ENCODE measurements around the gene TTC39C.

DNA sequence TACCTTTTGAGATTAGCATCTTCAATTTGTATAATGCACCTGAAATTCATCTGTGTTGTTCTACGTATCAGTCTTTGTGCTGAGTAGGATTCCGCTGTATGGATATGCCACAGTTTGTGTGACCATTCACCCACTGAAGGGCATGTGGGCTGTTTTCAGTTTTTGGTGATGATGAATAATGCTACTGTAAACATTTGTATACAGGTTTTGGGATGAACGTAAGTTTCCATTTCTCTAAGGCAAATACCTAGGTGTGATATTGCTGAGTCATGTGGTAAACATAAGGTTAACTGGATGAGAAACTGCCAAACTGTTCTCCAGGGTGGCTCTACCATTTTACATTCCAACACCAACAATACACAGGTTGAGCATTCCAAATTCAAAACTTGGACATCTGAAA is 159.4 kb downstream of the TTC39C start:
- TF ChIP-seq, protein P1, sequence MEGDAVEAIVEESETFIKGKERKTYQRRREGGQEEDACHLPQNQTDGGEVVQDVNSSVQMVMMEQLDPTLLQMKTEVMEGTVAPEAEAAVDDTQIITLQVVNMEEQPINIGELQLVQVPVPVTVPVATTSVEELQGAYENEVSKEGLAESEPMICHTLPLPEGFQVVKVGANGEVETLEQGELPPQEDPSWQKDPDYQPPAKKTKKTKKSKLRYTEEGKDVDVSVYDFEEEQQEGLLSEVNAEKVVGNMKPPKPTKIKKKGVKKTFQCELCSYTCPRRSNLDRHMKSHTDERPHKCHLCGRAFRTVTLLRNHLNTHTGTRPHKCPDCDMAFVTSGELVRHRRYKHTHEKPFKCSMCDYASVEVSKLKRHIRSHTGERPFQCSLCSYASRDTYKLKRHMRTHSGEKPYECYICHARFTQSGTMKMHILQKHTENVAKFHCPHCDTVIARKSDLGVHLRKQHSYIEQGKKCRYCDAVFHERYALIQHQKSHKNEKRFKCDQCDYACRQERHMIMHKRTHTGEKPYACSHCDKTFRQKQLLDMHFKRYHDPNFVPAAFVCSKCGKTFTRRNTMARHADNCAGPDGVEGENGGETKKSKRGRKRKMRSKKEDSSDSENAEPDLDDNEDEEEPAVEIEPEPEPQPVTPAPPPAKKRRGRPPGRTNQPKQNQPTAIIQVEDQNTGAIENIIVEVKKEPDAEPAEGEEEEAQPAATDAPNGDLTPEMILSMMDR (conservative IDR thresholded peaks at IDR 0.05; ENCODE audit: low read length), result no peak
- no peak for TF ChIP-seq EZH2phosphoT487 (IDR thresholded peaks at IDR 0.05; ENCODE audit: borderline replicate concordance, low read depth, low read length)
